ENCODE measurements around the gene ITGB2. TPM values are rescaled to one million over a fixed set of nuclear protein-coding genes. Genes with fewer than 3 reads are reported as not detected.

Gene ITGB2
- total and polyA plus RNA-seq, 11 donors = 6.1 to 253 (median 20.6) TPM

- peak overlapping the region in 2 of 12 donors; percentile 15 to 26 for H3K4me3 ChIP-seq
- DNase-seq = peak in 3 of 5 donors; percentile 58 to 79 (median 60)
- H3K4me1 ChIP-seq = peaks cover 0 to 90% (median 7%) of the 10 kb centered on the region in 12 donors
- ATAC-seq = peak in 1 of 4 donors; percentile 31
- no peak for TF ChIP-seq POLR2A (IDR thresholded peaks at IDR 0.05)
- TF ChIP-seq CTCF (IDR thresholded peaks at IDR 0.05) = no peak
- H3K36me3 ChIP-seq = peaks cover 0 to 52% (median 0%) of the 10 kb centered on the region in 9 donors
- no peaks in the 10 kb centered on the region for H3K9me3 ChIP-seq
- intact Hi-C loops (cut with DNase I) = no loop called here
- peak overlapping the region in 2 of 12 donors; percentile 49 to 83 for H3K27ac ChIP-seq
- WGBS, 4 donors = 57 to 66% (median 63%) methylated on average over 25 of the region's 25 CpGs
- peaks cover 0 to 4% (median 0%) of the 10 kb centered on the region in 9 donors for H3K27me3 ChIP-seq
Measured at GRCh38 chr21:44907966-44908895, 12.5 kb downstream of the ITGB2 start.

DNA sequence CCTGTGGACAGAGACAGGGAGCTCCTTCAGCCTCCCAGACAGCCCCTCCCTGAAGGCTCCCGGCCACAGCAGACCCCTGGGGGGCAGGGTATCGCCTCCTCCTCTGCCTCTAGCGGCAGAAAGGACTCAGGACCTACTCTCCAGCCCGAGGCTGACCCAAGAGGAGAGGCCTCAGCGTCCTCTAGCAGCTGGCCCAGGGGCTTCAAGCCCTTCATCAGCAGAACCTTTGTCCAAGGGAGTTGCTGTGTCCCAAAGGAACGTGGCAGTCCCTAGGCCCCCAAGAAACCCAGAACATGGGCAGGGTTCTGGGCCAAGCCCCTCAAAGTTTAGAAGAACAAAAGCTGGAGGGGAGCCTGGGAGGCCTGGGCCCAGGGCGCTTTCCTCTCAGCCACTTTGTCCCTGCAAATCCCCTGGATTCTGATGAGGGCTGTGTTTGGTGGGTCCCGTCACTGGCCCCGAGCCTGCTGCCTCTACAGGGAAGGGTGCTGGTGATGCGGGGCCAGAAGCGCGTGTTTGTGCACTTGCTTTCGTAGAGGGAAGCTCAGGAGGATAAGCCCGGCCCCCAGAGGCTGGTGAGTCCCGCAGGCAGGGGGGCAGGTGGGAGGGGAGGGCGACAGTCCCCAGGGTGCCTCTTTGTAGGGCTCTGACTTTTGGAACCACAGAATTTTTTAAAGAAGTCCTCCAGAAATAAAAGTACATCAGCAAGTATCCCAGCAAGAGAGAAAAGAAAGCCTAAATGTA is 13.3 kb downstream of the ITGB2 start:
- Histone ChIP-seq H3K36me3 (peaks cover 0 to 61% (median 0%) of the 10 kb centered on the region in 9 donors), H3K4me3 (peak overlapping the region in 2 of 12 donors; percentile 15 to 26)
- peak in 1 of 5 donors; percentile 51 for DNase-seq

GRCh38 chr21:44905728-44906090 is 15.0 kb downstream of the ITGB2 start:
- Histone ChIP-seq H3K9me3 (no peaks in the 10 kb centered on the region), H3K4me3 (no peak overlapping the region), H3K27me3 (peaks cover 0 to 4% (median 0%) of the 10 kb centered on the region in 9 donors), H3K27ac (peak overlapping the region in 1 of 12 donors; percentile 53), H3K4me1 (peaks cover 0 to 74% (median 2%) of the 10 kb centered on the region in 12 donors), H3K36me3 (peaks cover 0 to 76% (median 0%) of the 10 kb centered on the region in 9 donors)
- 75 to 87% (median 81%) methylated on average over 4 to 7 of the region's 7 CpGs for WGBS, 4 donors
- intact Hi-C loops (cut with DNase I) = no loop called here
- TF ChIP-seq POLR2A (IDR thresholded peaks at IDR 0.05) = no peak
- DNase-seq = peak in 1 of 5 donors; percentile 64
- ATAC-seq = peak in 1 of 4 donors; percentile 42

More for the DNA sequence above, 13.3 kb downstream of the ITGB2 start:
- intact Hi-C loops (cut with DNase I) = no loop called here
- no peak for TF ChIP-seq CTCF (IDR thresholded peaks at IDR 0.05)
- TF ChIP-seq POLR2A (IDR thresholded peaks at IDR 0.05) = no peak
- H3K27me3 ChIP-seq = peaks cover 0 to 4% (median 0%) of the 10 kb centered on the region in 9 donors
- ATAC-seq = no peak
- peak overlapping the region in 2 of 12 donors; percentile 49 to 83 for H3K27ac ChIP-seq
- peaks cover 0 to 91% (median 7%) of the 10 kb centered on the region in 12 donors for H3K4me1 ChIP-seq
- WGBS, 4 donors = 60 to 70% (median 66%) methylated on average over 15 to 16 of the region's 16 CpGs
- H3K9me3 ChIP-seq = no peaks in the 10 kb centered on the region

- Histone ChIP-seq H3K4me3 (no peak overlapping the region), H3K36me3 (peaks cover 0 to 76% (median 0%) of the 10 kb centered on the region in 9 donors), H3K9me3 (no peaks in the 10 kb centered on the region), H3K4me1 (peaks cover 0 to 69% (median 0%) of the 10 kb centered on the region in 12 donors), H3K27me3 (peaks cover 0 to 4% (median 0%) of the 10 kb centered on the region in 9 donors), H3K27ac (peak overlapping the region in 1 of 12 donors; percentile 53)
- intact Hi-C loops (cut with DNase I) = no loop called here
- WGBS, 4 donors = 88 to 93% (median 92%) methylated on average over 14 to 22 of the region's 22 CpGs
- DNase-seq = peak in 1 of 5 donors; percentile 51
- ATAC-seq = no peak
- no peak for TF ChIP-seq POLR2A (IDR thresholded peaks at IDR 0.05)
- TF ChIP-seq CTCF (IDR thresholded peaks at IDR 0.05) = no peak
Measured at GRCh38 chr21:44905016-44905727, 15.5 kb downstream of the ITGB2 start.

Measured in heart left ventricle (tissue), 16 donors.